Kidney (tissue), 14 donors: ENCODE results near the gene CD59. TPM values are rescaled to one million over a fixed set of nuclear protein-coding genes. Genes with fewer than 3 reads are reported as not detected.

Experiments used
- DNase-seq, 5 donors: peaks; one replicate each; pipeline ENCODE4 v3.0.0-alpha.2; 2013 to 2020
- FAIRE-seq: peaks from 2 replicates; lab custom pipeline; 2012; peaks lifted over from hg19 to GRCh38; lab: Jason Lieb, UNC
- H3K27ac ChIP-seq, 2 donors: one replicate each; pipeline ENCODE4 v1.7.0; 2013; ENCODE audit warnings: low read depth in 2 of 2, low read length in 2 of 2, inconsistent platforms in 1 of 2
- H3K27me3 ChIP-seq: one replicate; pipeline ENCODE4 v1.7.1; 2013; ENCODE audit warnings: low read length, inconsistent platforms; ENCODE audit not compliant: control insufficient read depth, insufficient read depth
- H3K36me3 ChIP-seq, 3 donors: one replicate each; pipeline versions ENCODE4 v1.7.0 to v1.7.1; 2013; ENCODE audit warnings: low read length in 3 of 3, control low read depth in 1 of 3, inconsistent platforms in 1 of 3; ENCODE audit not compliant: insufficient read depth in 3 of 3, control insufficient read depth in 2 of 3
- H3K4me1 ChIP-seq, 3 donors: one replicate each; pipeline versions ENCODE4 v1.7.0 to v1.7.1; 2013; ENCODE audit warnings: low read length in 3 of 3, inconsistent platforms in 1 of 3, low read depth in 1 of 3; ENCODE audit not compliant: control insufficient read depth in 2 of 3, insufficient read depth in 2 of 3
- H3K4me3 ChIP-seq, 3 donors: one replicate each; pipeline versions ENCODE4 v1.7.0 to v1.8.1; 2013; ENCODE audit warnings: low read length in 3 of 3, control low read depth in 1 of 3, inconsistent platforms in 1 of 3
- H3K9ac ChIP-seq, 3 donors: one replicate each; pipeline versions ENCODE4 v1.7.0 to v1.7.1; 2013; ENCODE audit warnings: low read length in 3 of 3, control low read depth in 1 of 3, inconsistent platforms in 1 of 3
- H3K9me3 ChIP-seq, 3 donors: one replicate each; pipeline versions ENCODE4 v1.7.0 to v1.7.1; 2013; ENCODE audit warnings: low read length in 3 of 3, control low read depth in 1 of 3, inconsistent platforms in 1 of 3; ENCODE audit not compliant: control insufficient read depth in 2 of 3, insufficient read depth in 1 of 3
- CTCF ChIP-seq: IDR thresholded peaks from 3 replicates; pipeline ENCODE4 v1.5.1; 2012; ENCODE audit warnings: mild to moderate bottlenecking, moderate library complexity, borderline replicate concordance; ENCODE audit not compliant: insufficient read depth; ENCODE audit errors: extremely low read depth
- intact Hi-C: fragments of 100-400 bp; cut with DNase I; formaldehyde crosslinking; loops from one replicate; pipeline ENCODE4 v1.11.1; 2022
- polyA plus RNA-seq: library from polyadenylated mRNA; stranded (reverse); fragments of 350-450 nt; fragmentation: Illumina TruSeq; extraction: RNeasy Lipid Tissue Mini Kit (QIAGEN cat#74804); gene quantifications from one replicate; pipeline ENCODE4 v1.2.3, GENCODE V29; 2014; ENCODE audit warnings: low read depth, low replicate concordance; ENCODE audit not compliant: insufficient read depth
- total RNA-seq: library from RNA; stranded (reverse); fragmentation: NEBNext Ultra II Directional; extraction: Animal tissue kit (Norgen Biotek cat#: 25700); gene quantifications from one replicate; pipeline ENCODE4 v1.2.1, GENCODE V29; 2021
- donor health status: control.
- donor health status: control.
- donor health status: control.
- donor health status: control.
- donor health status: control.
- donor health status: DM: yes; HTN: yes; CAD: no.
- donor health status: Normal renal cell carcinoma (clear cell type).

CD59 gene
- total and polyA plus RNA-seq, 2 donors from 2014 or later: 559 to 1,010 TPM

- Histone ChIP-seq H3K9ac (peak within 1 kb of the TSS; percentile 13 to 51 (median 38)), H3K27ac (peak within 1 kb of the TSS; percentile 82 to 83), H3K27me3 (no peaks in the 10 kb centered on the region), H3K9me3 (no peaks in the 10 kb centered on the region), H3K4me3 (peak within 1 kb of the TSS; percentile 49 to 58 (median 56)), H3K4me1 (peaks cover 6 to 40% (median 39%) of the 10 kb centered on the region in 3 donors), H3K36me3 (no peaks in the 10 kb centered on the region)
- intact Hi-C loops: no loop called here
- no peak for TF ChIP-seq CTCF
- DNase-seq: peak; percentile 98 to 99 (median 99)
- no peak for FAIRE-seq
Measured at GRCh38 chr11:33700502-33701271, 35.5 kb downstream of the CD59 start, which contains the start of gene C11orf91. C11orf91 (minus strand) TSS chr11:33700826; CDS start chr11:33700740, 86 bp downstream.

GRCh38 chr11:33700063-33700501, 36.1 kb downstream of the CD59 start:
- Histone ChIP-seq H3K27me3 (no peaks in the 10 kb centered on the region), H3K4me1 (peaks cover 6 to 41% (median 34%) of the 10 kb centered on the region in 3 donors), H3K9me3 (no peaks in the 10 kb centered on the region), H3K27ac (peak overlapping the region; percentile 56 to 64), H3K36me3 (no peaks in the 10 kb centered on the region), H3K9ac (no peak overlapping the region), H3K4me3 (peak overlapping the region in 1 of 3 donors; percentile 19)
- no peak for TF ChIP-seq CTCF
- DNase-seq: peak in 2 of 5 donors; percentile 19 to 86
- intact Hi-C loops: no loop called here
- no peak for FAIRE-seq

GRCh38 chr11:33699515-33700062, 36.6 kb downstream of the CD59 start:
- no peak for TF ChIP-seq CTCF
- intact Hi-C loops: no loop called here
- Histone ChIP-seq H3K4me3 (no peak overlapping the region), H3K27ac (peak overlapping the region in 1 of 2 donors; percentile 56), H3K9ac (no peak overlapping the region), H3K36me3 (no peaks in the 10 kb centered on the region), H3K27me3 (no peaks in the 10 kb centered on the region), H3K9me3 (no peaks in the 10 kb centered on the region), H3K4me1 (peaks cover 6 to 40% (median 32%) of the 10 kb centered on the region in 3 donors)
- DNase-seq (no peak), FAIRE-seq (no peak)
